ENCODE measurements around the gene MYB. TPM values are rescaled to one million over a fixed set of nuclear protein-coding genes. Genes with fewer than 3 reads are reported as not detected.
A peak's percentile ranks its signal among the peaks of the same experiment; 100 is the strongest.

MYB gene
- total and polyA plus RNA-seq, 2 of the 13 experiments (the other 11 are each of a cell fraction or from before 2014, with no cell fraction given) = 0.04 to 0.20 TPM

DNA sequence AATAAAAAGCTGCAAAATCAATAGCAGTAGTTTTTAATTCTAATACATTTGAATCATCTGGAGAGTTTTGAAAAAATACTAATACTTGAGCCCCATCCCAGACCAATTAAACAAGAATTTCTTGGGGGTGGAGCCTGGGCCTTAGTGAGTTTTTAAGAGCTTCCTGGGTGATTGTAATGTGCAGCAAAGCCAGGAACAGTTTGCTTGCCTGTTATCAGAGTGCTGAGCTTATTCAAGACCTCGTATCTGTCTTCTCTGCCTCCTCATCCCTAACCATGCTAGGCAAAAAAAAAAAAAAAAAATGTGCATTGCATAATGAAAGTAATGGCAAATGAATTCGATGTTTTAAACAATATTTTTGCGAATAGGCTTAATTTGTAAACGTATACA, 36.4 kb upstream of the MYB start (continued):
- TF ChIP-seq, protein P1, sequence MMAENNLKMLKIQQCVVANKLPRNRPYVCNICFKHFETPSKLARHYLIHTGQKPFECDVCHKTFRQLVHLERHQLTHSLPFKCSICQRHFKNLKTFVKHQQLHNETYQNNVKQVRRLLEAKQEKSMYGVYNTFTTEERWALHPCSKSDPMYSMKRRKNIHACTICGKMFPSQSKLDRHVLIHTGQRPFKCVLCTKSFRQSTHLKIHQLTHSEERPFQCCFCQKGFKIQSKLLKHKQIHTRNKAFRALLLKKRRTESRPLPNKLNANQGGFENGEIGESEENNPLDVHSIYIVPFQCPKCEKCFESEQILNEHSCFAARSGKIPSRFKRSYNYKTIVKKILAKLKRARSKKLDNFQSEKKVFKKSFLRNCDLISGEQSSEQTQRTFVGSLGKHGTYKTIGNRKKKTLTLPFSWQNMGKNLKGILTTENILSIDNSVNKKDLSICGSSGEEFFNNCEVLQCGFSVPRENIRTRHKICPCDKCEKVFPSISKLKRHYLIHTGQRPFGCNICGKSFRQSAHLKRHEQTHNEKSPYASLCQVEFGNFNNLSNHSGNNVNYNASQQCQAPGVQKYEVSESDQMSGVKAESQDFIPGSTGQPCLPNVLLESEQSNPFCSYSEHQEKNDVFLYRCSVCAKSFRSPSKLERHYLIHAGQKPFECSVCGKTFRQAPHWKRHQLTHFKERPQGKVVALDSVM (CRISPR knock-in tag; IDR thresholded peaks at IDR 0.05) = no peak
- TF ChIP-seq, protein P2, sequence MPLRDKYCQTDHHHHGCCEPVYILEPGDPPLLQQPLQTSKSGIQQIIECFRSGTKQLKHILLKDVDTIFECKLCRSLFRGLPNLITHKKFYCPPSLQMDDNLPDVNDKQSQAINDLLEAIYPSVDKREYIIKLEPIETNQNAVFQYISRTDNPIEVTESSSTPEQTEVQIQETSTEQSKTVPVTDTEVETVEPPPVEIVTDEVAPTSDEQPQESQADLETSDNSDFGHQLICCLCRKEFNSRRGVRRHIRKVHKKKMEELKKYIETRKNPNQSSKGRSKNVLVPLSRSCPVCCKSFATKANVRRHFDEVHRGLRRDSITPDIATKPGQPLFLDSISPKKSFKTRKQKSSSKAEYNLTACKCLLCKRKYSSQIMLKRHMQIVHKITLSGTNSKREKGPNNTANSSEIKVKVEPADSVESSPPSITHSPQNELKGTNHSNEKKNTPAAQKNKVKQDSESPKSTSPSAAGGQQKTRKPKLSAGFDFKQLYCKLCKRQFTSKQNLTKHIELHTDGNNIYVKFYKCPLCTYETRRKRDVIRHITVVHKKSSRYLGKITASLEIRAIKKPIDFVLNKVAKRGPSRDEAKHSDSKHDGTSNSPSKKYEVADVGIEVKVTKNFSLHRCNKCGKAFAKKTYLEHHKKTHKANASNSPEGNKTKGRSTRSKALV (CRISPR knock-in tag; IDR thresholded peaks at IDR 0.05) = no peak

DNA sequence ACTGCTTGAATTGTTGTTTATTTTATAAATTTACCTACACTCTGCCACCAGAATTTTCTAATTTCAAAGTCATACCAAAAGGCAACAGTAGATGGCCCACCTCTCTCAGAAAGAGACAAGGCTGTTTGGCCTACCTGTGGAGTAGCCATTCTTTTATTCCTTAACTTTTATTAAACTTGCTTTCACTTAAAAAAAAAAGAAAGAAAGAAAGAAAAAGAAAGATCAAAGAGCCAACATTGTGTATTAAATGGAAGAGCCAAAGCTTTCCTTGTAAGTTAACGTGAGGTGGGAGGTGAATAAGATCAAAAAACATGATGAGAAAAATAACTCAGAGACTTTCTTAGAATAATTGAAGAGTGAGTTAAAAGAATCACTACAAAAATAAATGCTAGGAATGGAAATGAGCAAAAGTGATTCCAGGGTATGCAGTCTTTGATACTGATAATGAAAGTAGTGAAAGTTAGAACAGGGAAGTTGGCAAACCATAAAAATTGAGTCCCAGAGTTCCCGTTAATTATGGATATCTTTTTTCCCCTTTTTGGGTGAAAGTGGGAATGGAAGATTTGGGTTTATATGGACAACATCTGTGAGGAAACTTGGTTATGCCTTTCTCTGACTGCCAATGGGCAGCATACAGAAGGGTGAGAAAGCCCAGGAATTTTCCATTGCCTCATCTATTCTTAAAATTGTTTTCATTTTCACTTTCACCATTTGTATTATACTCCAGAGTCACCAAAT, 35.9 kb upstream of the MYB start:
- no peak overlapping the region for H3K4me2 ChIP-seq (ENCODE audit: low read depth, low read length)
- CTCF ChIA-PET (ENCODE audit: low intra/inter-chr PET ratio, low total read pairs) = interaction anchor here (1.8 to 3.1 kb wide), 3 partner anchors 39 to 294 kb away, joined by 8 to 25 read pairs (median 15); no protein-coding TSS in a partner anchor

More for the DNA sequence above, 35.9 kb upstream of the MYB start:
- Histone ChIP-seq H3K9me3 (ENCODE audit: low read length) (no peaks in the 10 kb centered on the region), H4K20me1 (ENCODE audit: insufficient read depth, low read length) (no peaks in the 10 kb centered on the region), H3K36me3 (replicated peaks in 1 of 2; ENCODE audit: control insufficient read depth in 1 of 2, insufficient read depth in 2 of 2, low read length in 2 of 2) (no peaks in the 10 kb centered on the region), H3K4me1 (ENCODE audit: insufficient read depth, low read length) (no peaks in the 10 kb centered on the region), H3K27me3 (ENCODE audit: control insufficient read depth in 1 of 2, insufficient read depth in 2 of 2, low read length in 2 of 2) (no peaks in the 10 kb centered on the region; a peak in 1 of 5 replicates), H2AFZ (ENCODE audit: low read length) (no peak overlapping the region), H3K9ac (ENCODE audit: insufficient read depth, low read depth, low read length) (no peak overlapping the region), H3K27ac (ENCODE audit: extremely low read length, insufficient read depth, low read length) (no peak overlapping the region), H3K79me2 (ENCODE audit: insufficient read depth, low read length) (no peaks in the 10 kb centered on the region), H3K4me3 (replicated peaks in 1 of 3; ENCODE audit: insufficient read depth in 1 of 3, low read depth in 2 of 3, low read length in 3 of 3) (no peak overlapping the region)
- peak; percentile 34 for DNase-seq (ENCODE audit: low spot score)
- in situ Hi-C loops (cut with HindIII; ENCODE audit: extremely low pct_ligation_motif_present, low pct_unique_long_range_greater_than_20kb) (loop anchor here (5.0 kb wide), 1 partner anchor 277 kb away; no protein-coding TSS in a partner anchor), intact Hi-C loops (cut with micrococcal nuclease; ENCODE audit: unreplicated experiment) (loop anchor here (1.0 to 5.0 kb wide), 3 partner anchors 37 to 294 kb away; partner anchors contain the start of gene MYB)
- FAIRE-seq = peak; percentile 73
- WGBS (ENCODE audit: low lambda C conversion rate) = 76% methylated on average over 2 of the region's 2 CpGs
- no TSS peak for BruUV-seq (replicated peaks)
- TF ChIP-seq REPIN1 (CRISPR knock-in tag; IDR thresholded peaks at IDR 0.05; ENCODE audit: borderline replicate concordance, low read depth) (no peak), ZSCAN20 (CRISPR knock-in tag; IDR thresholded peaks at IDR 0.05; ENCODE audit: borderline replicate concordance) (no peak), STAG1 (CRISPR knock-in tag; IDR thresholded peaks at IDR 0.05) (peak; percentile 77), ZFP36L1 (CRISPR knock-in tag; IDR thresholded peaks at IDR 0.05) (no peak), SMC3 (IDR thresholded peaks at IDR 0.05; ENCODE audit: low read length) (peak; percentile 76), CCAR2 (optimal IDR thresholded peaks at IDR 0.05; ENCODE audit: low read depth, low read length) (no peak), RAD21 (CRISPR knock-in tag; IDR thresholded peaks at IDR 0.05) (peak; percentile 14; the same call in 1 of the 2 replicates)
- TF ChIP-seq, protein P3, sequence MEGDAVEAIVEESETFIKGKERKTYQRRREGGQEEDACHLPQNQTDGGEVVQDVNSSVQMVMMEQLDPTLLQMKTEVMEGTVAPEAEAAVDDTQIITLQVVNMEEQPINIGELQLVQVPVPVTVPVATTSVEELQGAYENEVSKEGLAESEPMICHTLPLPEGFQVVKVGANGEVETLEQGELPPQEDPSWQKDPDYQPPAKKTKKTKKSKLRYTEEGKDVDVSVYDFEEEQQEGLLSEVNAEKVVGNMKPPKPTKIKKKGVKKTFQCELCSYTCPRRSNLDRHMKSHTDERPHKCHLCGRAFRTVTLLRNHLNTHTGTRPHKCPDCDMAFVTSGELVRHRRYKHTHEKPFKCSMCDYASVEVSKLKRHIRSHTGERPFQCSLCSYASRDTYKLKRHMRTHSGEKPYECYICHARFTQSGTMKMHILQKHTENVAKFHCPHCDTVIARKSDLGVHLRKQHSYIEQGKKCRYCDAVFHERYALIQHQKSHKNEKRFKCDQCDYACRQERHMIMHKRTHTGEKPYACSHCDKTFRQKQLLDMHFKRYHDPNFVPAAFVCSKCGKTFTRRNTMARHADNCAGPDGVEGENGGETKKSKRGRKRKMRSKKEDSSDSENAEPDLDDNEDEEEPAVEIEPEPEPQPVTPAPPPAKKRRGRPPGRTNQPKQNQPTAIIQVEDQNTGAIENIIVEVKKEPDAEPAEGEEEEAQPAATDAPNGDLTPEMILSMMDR (CRISPR knock-in tag; IDR thresholded peaks at IDR 0.05) = peak; percentile 67
- TF ChIP-seq, protein P4, sequence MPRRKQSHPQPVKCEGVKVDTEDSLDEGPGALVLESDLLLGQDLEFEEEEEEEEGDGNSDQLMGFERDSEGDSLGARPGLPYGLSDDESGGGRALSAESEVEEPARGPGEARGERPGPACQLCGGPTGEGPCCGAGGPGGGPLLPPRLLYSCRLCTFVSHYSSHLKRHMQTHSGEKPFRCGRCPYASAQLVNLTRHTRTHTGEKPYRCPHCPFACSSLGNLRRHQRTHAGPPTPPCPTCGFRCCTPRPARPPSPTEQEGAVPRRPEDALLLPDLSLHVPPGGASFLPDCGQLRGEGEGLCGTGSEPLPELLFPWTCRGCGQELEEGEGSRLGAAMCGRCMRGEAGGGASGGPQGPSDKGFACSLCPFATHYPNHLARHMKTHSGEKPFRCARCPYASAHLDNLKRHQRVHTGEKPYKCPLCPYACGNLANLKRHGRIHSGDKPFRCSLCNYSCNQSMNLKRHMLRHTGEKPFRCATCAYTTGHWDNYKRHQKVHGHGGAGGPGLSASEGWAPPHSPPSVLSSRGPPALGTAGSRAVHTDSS (CRISPR knock-in tag; conservative IDR thresholded peaks at IDR 0.05) = no peak
- peak; percentile 69 for ATAC-seq
- POLR2A ChIA-PET = no interaction called here
